ENCODE data around the gene NOM1.

Gene NOM1

GRCh38 chr7:156962897-156963296 is 13.4 kb downstream of the NOM1 start:
- no peak overlapping the region for H3K27ac ChIP-seq
- no peak for TF ChIP-seq CTCF (conservative IDR thresholded peaks at IDR 0.05)
- no peak for TF ChIP-seq ZFX (IDR thresholded peaks at IDR 0.05)

DNA sequence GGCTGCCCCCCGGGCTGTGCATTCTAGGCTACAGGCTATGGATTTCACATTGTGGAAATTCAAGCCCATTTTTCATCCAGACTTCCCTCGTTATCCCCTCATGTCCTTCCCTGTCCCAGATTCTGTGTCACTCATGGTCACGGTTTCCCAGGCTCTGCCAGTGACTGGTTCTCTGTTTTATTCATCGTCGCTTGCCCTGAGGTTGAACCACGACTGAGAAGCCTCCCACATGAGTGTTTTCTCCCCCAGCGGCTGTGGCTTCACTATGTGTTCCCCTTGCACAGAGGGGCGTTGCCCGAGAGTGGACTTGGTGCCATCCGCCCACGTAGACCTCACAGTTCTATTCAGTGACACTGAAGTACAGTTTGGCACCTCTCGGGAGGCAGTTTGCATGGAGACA is 14.0 kb downstream of the NOM1 start:
- TF ChIP-seq ZFX (IDR thresholded peaks at IDR 0.05) = no peak
- no peak for TF ChIP-seq CTCF (conservative IDR thresholded peaks at IDR 0.05)

DNA sequence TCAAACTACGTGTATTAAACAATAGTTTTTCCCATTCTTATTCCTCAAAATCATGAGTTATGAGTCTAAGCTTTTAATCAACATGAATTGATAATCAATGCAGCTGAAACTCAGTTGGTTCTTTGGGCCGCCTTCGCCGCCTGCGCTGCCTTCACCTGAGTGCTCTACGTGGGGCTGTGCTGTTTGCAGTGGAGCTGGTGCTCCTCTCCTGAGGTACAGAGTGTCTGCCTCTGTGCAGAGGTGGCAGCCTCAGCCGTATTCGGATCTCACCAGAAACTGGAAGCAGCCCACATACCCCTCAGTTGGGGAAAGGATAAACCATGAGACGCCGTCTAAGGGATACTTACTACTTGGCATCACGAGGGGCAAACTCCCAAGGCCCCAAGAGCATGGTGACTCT is 15.5 kb downstream of the NOM1 start:
- H3K27ac ChIP-seq = no peak overlapping the region
- no peak for TF ChIP-seq CTCF (conservative IDR thresholded peaks at IDR 0.05)
- no peak for TF ChIP-seq ZFX (IDR thresholded peaks at IDR 0.05)

More for the DNA sequence above, 14.0 kb downstream of the NOM1 start:
- no peak overlapping the region for H3K27ac ChIP-seq

- no peak overlapping the region for H3K27ac ChIP-seq
- TF ChIP-seq ZFX (IDR thresholded peaks at IDR 0.05) (no peak), CTCF (conservative IDR thresholded peaks at IDR 0.05) (no peak)
Observed at GRCh38 chr7:156966387-156966786, 16.9 kb downstream of the NOM1 start.

DNA sequence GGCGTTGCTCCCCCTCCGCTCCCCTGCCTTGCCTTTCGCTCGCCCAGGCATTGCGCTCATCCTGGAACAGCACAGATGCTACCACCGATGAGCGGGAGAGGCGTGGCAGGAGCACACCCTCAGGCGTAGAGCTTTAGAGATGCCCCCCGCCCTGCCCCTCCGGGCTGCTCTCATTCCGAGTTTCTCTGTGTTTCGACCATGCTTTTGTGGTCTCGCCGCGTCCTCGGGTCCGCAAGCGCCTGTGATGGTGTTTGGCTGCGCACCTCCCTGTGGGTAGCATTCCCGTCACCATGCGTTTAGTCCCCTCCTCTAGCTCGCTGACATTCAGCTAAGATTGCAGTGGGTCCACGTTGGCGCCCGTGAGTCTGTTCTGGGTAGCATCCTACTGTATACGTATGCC is 18.7 kb downstream of the NOM1 start:
- H3K27ac ChIP-seq = no peak overlapping the region
- TF ChIP-seq CTCF (conservative IDR thresholded peaks at IDR 0.05) (no peak), ZFX (IDR thresholded peaks at IDR 0.05) (no peak)

GRCh38 chr7:156969972-156970420 is 20.5 kb downstream of the NOM1 start:
- no peak overlapping the region for H3K27ac ChIP-seq
- TF ChIP-seq CTCF (conservative IDR thresholded peaks at IDR 0.05) (peak; percentile 68), ZFX (IDR thresholded peaks at IDR 0.05) (no peak)

- TF ChIP-seq ZFX (IDR thresholded peaks at IDR 0.05) (no peak), CTCF (conservative IDR thresholded peaks at IDR 0.05) (no peak)
- H3K27ac ChIP-seq = no peak overlapping the region
Observed at GRCh38 chr7:156975620-156976019, 26.1 kb downstream of the NOM1 start.

Measured in C4-2B (cell line).